Measurements from ENCODE around the gene CENPK. TPM values are rescaled to one million over a fixed set of nuclear protein-coding genes. Genes with fewer than 3 reads are reported as not detected.
"Not testable (repeated sequence)": the region's sequence is repeated elsewhere in the genome, so short reads cannot be mapped to it uniquely, and the experiment has no call there.

The CENPK gene
- total RNA-seq, 1 experiment from 2014 or later, result 8.6 TPM

DNA sequence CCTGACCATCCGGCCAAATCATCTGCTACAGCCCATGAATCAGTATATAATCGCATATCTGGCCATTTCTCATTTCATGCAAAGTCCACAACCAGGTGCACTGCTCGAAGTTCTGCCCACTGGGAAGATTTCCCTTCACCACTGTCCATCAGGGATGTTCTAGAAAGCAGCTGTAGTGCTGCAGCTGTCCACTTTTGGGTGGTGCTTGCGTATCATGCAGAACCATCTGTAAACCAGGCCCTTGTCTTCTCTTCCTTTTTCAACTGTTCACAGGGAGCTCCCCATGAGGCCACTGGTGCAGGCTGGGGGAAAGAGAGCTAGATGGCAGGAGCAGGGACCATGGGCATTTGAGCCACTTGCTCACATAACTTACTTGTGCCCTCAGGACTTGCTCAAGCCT is 73.8 kb downstream of the CENPK start:
- ChIA-PET POLR2A (ENCODE audit: unreplicated experiment) (no interaction called here), CTCF (no interaction called here)
- no peak overlapping the region for H3K4me3 ChIP-seq (ENCODE audit: low read length)
- BruUV-seq (replicated peaks), result no TSS peak
- H3K36me3 ChIP-seq (ENCODE audit: low read depth, low read length), result no peaks in the 10 kb centered on the region
- H3K9me2 ChIP-seq (replicated peaks; ENCODE audit: low read length), result no peaks in the 10 kb centered on the region
- DNase-seq (no peak), ATAC-seq (no peak)
- TF ChIP-seq EZH2phosphoT487 (IDR thresholded peaks at IDR 0.05; ENCODE audit: borderline replicate concordance, low read length), result no peak
- H4K20me1 ChIP-seq (ENCODE audit: low read length), result no peaks in the 10 kb centered on the region
- no peak overlapping the region for H3K9ac ChIP-seq (ENCODE audit: low read length)
- H3F3A ChIP-seq (ENCODE audit: low read length, unreplicated experiment), result no peaks in the 10 kb centered on the region
- intact Hi-C loops (cut with micrococcal nuclease), result no loop called here
- no peak overlapping the region for H3K4me2 ChIP-seq (ENCODE audit: low read length)
- no peak overlapping the region for H2AFZ ChIP-seq (ENCODE audit: low read length)
- H3K79me2 ChIP-seq (ENCODE audit: low read length), result no peaks in the 10 kb centered on the region
- H3K9me3 ChIP-seq (ENCODE audit: low read length), result no peaks in the 10 kb centered on the region
- no peaks in the 10 kb centered on the region for H3K4me1 ChIP-seq (ENCODE audit: insufficient read depth, low read length)
- H3K27me3 ChIP-seq (ENCODE audit: low read length), result no peaks in the 10 kb centered on the region
- H3K27ac ChIP-seq (ENCODE audit: low read length), result no peak overlapping the region

DNA sequence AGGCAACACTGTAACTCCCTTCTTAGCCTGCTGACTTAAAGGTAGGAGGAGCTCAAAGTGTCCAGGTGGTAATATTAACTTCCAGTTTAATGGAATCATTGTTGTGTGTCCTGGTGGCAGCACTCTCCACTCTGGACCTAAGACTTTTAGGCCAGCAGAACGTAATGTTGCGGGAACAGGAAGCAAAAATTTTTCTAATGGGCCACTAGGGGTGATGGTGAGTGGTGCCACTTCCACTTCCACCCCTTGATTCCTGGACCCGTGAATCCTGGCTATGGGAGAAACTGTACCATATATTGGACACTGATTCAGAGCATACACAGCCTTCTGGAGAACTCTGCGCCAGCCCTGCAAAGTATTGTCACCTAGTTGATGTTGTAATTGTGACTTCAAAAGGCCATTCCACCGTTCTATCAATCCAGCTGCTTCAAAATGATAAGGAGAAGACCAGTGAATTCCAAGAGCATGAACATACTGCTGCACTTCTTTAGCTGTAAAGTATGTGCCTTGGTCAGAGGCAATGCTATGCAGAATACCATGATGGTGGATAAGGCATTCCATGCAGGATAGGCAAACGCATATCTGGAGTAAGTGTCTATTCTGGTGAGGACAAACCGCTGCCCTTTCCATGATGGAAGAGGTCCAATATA is 74.8 kb downstream of the CENPK start:
- H3K27me3 ChIP-seq (ENCODE audit: low read length); H3K9ac ChIP-seq (ENCODE audit: low read length); H3K36me3 ChIP-seq (ENCODE audit: low read depth, low read length); POLR2A ChIA-PET (ENCODE audit: unreplicated experiment); ATAC-seq; H3K79me2 ChIP-seq (ENCODE audit: low read length); H3K4me2 ChIP-seq (ENCODE audit: low read length); intact Hi-C loops (cut with micrococcal nuclease); H3K27ac ChIP-seq (ENCODE audit: low read length); H2AFZ ChIP-seq (ENCODE audit: low read length); H3K4me1 ChIP-seq (ENCODE audit: insufficient read depth, low read length); BruUV-seq (replicated peaks); H3K4me3 ChIP-seq (ENCODE audit: low read length); H4K20me1 ChIP-seq (ENCODE audit: low read length); H3F3A ChIP-seq (ENCODE audit: low read length, unreplicated experiment); CTCF ChIA-PET; DNase-seq; H3K9me3 ChIP-seq (ENCODE audit: low read length); H3K9me2 ChIP-seq (replicated peaks; ENCODE audit: low read length): not testable (repeated sequence)

DNA sequence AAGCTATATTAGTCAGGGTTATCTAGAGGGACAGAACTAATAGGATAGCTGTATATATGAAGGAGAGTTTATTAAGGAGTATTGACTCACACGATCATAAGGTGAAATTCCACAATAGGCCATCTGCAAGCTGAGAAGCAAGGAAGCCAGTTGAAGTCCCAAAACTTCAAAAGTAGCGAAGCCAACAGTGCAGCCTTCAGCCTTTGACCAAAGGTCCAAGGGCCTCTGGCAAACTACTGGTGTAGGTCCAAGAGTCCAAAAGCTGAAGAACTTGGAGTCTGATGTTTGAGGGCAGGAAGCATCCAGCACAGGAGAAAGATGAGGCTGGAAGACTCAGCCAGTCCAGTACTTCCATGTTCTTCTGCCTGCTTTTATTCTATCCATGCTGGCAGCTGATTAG is 76.2 kb downstream of the CENPK start:
- CTCF ChIA-PET; H3K4me2 ChIP-seq (ENCODE audit: low read length); H3K79me2 ChIP-seq (ENCODE audit: low read length); POLR2A ChIA-PET (ENCODE audit: unreplicated experiment); DNase-seq; H3K4me1 ChIP-seq (ENCODE audit: insufficient read depth, low read length); H3K27me3 ChIP-seq (ENCODE audit: low read length); H3K9me3 ChIP-seq (ENCODE audit: low read length); H3K9me2 ChIP-seq (replicated peaks; ENCODE audit: low read length); H3K36me3 ChIP-seq (ENCODE audit: low read depth, low read length); intact Hi-C loops (cut with micrococcal nuclease); H4K20me1 ChIP-seq (ENCODE audit: low read length); H3K9ac ChIP-seq (ENCODE audit: low read length); BruUV-seq (replicated peaks); H3K27ac ChIP-seq (ENCODE audit: low read length); ATAC-seq; H3F3A ChIP-seq (ENCODE audit: low read length, unreplicated experiment); H3K4me3 ChIP-seq (ENCODE audit: low read length); H2AFZ ChIP-seq (ENCODE audit: low read length): not testable (repeated sequence)

DNA sequence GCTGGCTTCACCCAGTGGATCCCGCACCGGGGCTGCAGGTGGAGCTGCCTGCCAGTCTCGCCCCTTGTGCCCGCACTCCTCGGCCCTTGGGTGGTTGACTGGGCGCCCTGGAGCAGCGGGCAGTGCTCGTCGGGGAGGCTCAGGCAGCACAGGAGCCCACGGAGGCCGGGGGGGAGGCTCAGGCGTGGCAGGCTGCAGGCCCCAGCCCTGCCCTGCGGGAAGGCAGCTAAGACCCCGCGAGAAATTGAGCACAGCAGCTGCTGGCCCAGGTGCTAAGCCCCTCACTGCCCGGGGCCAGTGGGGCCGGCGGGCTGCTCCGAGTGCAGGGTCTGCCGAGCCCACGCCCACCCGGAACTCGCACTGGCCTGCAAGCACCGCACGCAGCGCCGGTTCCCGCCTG is 77.6 kb downstream of the CENPK start:
- ATAC-seq (no peak), DNase-seq (no peak)
- Histone ChIP-seq H3K9me2 (replicated peaks; ENCODE audit: low read length) (no peaks in the 10 kb centered on the region), H3K27me3 (ENCODE audit: low read length) (no peaks in the 10 kb centered on the region), H3K79me2 (ENCODE audit: low read length) (no peaks in the 10 kb centered on the region), H3K9ac (ENCODE audit: low read length) (no peak overlapping the region), H3K9me3 (ENCODE audit: low read length) (no peaks in the 10 kb centered on the region), H3K36me3 (ENCODE audit: low read depth, low read length) (no peaks in the 10 kb centered on the region), H3F3A (ENCODE audit: low read length, unreplicated experiment) (no peaks in the 10 kb centered on the region), H3K4me3 (ENCODE audit: low read length) (no peak overlapping the region), H2AFZ (ENCODE audit: low read length) (no peak overlapping the region), H3K27ac (ENCODE audit: low read length) (no peak overlapping the region), H4K20me1 (ENCODE audit: low read length) (no peaks in the 10 kb centered on the region), H3K4me1 (ENCODE audit: insufficient read depth, low read length) (peaks cover 3% of the 10 kb centered on the region; the same call in 1 of the 2 replicates), H3K4me2 (ENCODE audit: low read length) (no peak overlapping the region)
- POLR2A ChIA-PET (ENCODE audit: unreplicated experiment), result no interaction called here
- TF ChIP-seq EZH2phosphoT487 (IDR thresholded peaks at IDR 0.05; ENCODE audit: borderline replicate concordance, low read length) (no peak), EZH2 (IDR thresholded peaks at IDR 0.05; ENCODE audit: low read length, unreplicated experiment) (no peak)
- TF ChIP-seq, protein P1, sequence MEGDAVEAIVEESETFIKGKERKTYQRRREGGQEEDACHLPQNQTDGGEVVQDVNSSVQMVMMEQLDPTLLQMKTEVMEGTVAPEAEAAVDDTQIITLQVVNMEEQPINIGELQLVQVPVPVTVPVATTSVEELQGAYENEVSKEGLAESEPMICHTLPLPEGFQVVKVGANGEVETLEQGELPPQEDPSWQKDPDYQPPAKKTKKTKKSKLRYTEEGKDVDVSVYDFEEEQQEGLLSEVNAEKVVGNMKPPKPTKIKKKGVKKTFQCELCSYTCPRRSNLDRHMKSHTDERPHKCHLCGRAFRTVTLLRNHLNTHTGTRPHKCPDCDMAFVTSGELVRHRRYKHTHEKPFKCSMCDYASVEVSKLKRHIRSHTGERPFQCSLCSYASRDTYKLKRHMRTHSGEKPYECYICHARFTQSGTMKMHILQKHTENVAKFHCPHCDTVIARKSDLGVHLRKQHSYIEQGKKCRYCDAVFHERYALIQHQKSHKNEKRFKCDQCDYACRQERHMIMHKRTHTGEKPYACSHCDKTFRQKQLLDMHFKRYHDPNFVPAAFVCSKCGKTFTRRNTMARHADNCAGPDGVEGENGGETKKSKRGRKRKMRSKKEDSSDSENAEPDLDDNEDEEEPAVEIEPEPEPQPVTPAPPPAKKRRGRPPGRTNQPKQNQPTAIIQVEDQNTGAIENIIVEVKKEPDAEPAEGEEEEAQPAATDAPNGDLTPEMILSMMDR (conservative IDR thresholded peaks at IDR 0.05; ENCODE audit: low read depth, low read length), result no peak
- intact Hi-C loops (cut with micrococcal nuclease), result no loop called here
- BruUV-seq (replicated peaks), result no TSS peak
- CTCF ChIA-PET, result no interaction called here
